Measurements from ENCODE around the gene MCF2L.

Gene MCF2L

GRCh38 chr13:112961457-112962369, 7.3 kb upstream of the MCF2L start:
- in situ Hi-C loops (cut with MboI; ENCODE audit: low sequenced_read_pairs) = no loop called here

GRCh38 chr13:112962396-112962795, 6.6 kb upstream of the MCF2L start:
- in situ Hi-C loops (cut with MboI; ENCODE audit: low sequenced_read_pairs) = no loop called here

GRCh38 chr13:112962911-112963625, 5.9 kb upstream of the MCF2L start:
- in situ Hi-C loops (cut with MboI; ENCODE audit: low sequenced_read_pairs) = no loop called here

GRCh38 chr13:112963641-112964040, 5.4 kb upstream of the MCF2L start:
- in situ Hi-C loops (cut with MboI; ENCODE audit: low sequenced_read_pairs) = no loop called here

GRCh38 chr13:112964971-112965492, 4.0 kb upstream of the MCF2L start:
- in situ Hi-C loops (cut with MboI; ENCODE audit: low sequenced_read_pairs) = no loop called here

- in situ Hi-C loops (cut with MboI; ENCODE audit: low sequenced_read_pairs) = no loop called here
These were observed 3.4 kb upstream of the MCF2L start for GRCh38 chr13:112965573-112966115.

GRCh38 chr13:112966776-112967175, 2.2 kb upstream of the MCF2L start:
- in situ Hi-C loops (cut with MboI; ENCODE audit: low sequenced_read_pairs) = no loop called here

GRCh38 chr13:112967686-112968379, 1.2 kb upstream of the MCF2L start:
- in situ Hi-C loops (cut with MboI; ENCODE audit: low sequenced_read_pairs) = no loop called here

- in situ Hi-C loops (cut with MboI; ENCODE audit: low sequenced_read_pairs) = no loop called here
These were observed 569 bp upstream of the MCF2L start for GRCh38 chr13:112968380-112968909.

GRCh38 chr13:112969692-112970338, 801 bp downstream of the MCF2L start:
- in situ Hi-C loops (cut with MboI; ENCODE audit: low sequenced_read_pairs) = no loop called here

GRCh38 chr13:112970552-112971287, 1.7 kb downstream of the MCF2L start:
- in situ Hi-C loops (cut with MboI; ENCODE audit: low sequenced_read_pairs) = no loop called here

- in situ Hi-C loops (cut with MboI; ENCODE audit: low sequenced_read_pairs) = no loop called here
These were observed 2.3 kb downstream of the MCF2L start for GRCh38 chr13:112971288-112971643.

GRCh38 chr13:112972258-112972657, 3.2 kb downstream of the MCF2L start:
- in situ Hi-C loops (cut with MboI; ENCODE audit: low sequenced_read_pairs) = no loop called here

- in situ Hi-C loops (cut with MboI; ENCODE audit: low sequenced_read_pairs) = no loop called here
These were observed 4.0 kb downstream of the MCF2L start for GRCh38 chr13:112972867-112973576.

- in situ Hi-C loops (cut with MboI; ENCODE audit: low sequenced_read_pairs) = no loop called here
These were observed 4.5 kb downstream of the MCF2L start for GRCh38 chr13:112973577-112973951.

GRCh38 chr13:112974125-112974524, 5.1 kb downstream of the MCF2L start:
- in situ Hi-C loops (cut with MboI; ENCODE audit: low sequenced_read_pairs) = no loop called here

GRCh38 chr13:112974671-112975070, 5.7 kb downstream of the MCF2L start:
- in situ Hi-C loops (cut with MboI; ENCODE audit: low sequenced_read_pairs) = no loop called here

- in situ Hi-C loops (cut with MboI; ENCODE audit: low sequenced_read_pairs) = no loop called here
These were observed 6.5 kb downstream of the MCF2L start for GRCh38 chr13:112975401-112975939.

GRCh38 chr13:112976526-112976925, 7.5 kb downstream of the MCF2L start:
- in situ Hi-C loops (cut with MboI; ENCODE audit: low sequenced_read_pairs) = no loop called here
